Esophagus muscularis mucosa (tissue), 4 donors: Measurements from ENCODE around the gene PEDS1. TPM values are rescaled to one million over a fixed set of nuclear protein-coding genes. Genes with fewer than 3 reads are reported as not detected.
A peak's percentile ranks its signal among the peaks of the same experiment; 100 is the strongest.

Experiments used
- DNase-seq: peaks from one replicate; pipeline ENCODE4 v3.0.0-alpha.2; 2017; ENCODE audit errors: extremely low spot score
- H3K27ac ChIP-seq, 4 donors: fragments of 200-600 bp; sonication (generic); replicated peaks in 1 of 4; 1 replicate in 3 of 4; 2 replicates in 1 of 4; pipeline ENCODE4 v1.5.1; 2016 to 2019; ENCODE audit warnings: mild to moderate bottlenecking in 1 of 4
- H3K27me3 ChIP-seq, 4 donors: fragments of 200-600 bp; sonication (generic); one replicate each; pipeline versions ENCODE4 v1.5.1 to v1.6.0; 2016 to 2019
- H3K36me3 ChIP-seq, 4 donors: fragments of 200-600 bp; sonication (generic); one replicate each; pipeline ENCODE4 v1.5.1; 2016 to 2019
- H3K4me1 ChIP-seq, 4 donors: fragments of 200-600 bp; sonication (generic); one replicate each; pipeline ENCODE4 v1.5.1; 2016 to 2019
- H3K4me3 ChIP-seq, 4 donors: fragments of 200-600 bp; sonication (generic); 1 replicate in 2 of 4; 2 replicates in 2 of 4; pipeline ENCODE4 v1.5.1; 2016 to 2019; ENCODE audit warnings: mild to moderate bottlenecking in 4 of 4, moderate library complexity in 1 of 4
- H3K9me3 ChIP-seq, 4 donors: fragments of 200-600 bp; sonication (generic); 1 replicate in 3 of 4; 2 replicates in 1 of 4; pipeline ENCODE4 v1.5.1; 2016 to 2019
- CTCF ChIP-seq, 3 experiments: fragments of 200-600 bp in 2 of 3; fragments of 450-650 bp in 1 of 3; sonication (generic) in 2 of 3; IDR thresholded peaks; one replicate each; pipeline ENCODE4 v1.5.1; 2017 to 2019; ENCODE audit warnings: antibody characterized with exemption in 3 of 3, mild to moderate bottlenecking in 2 of 3, moderate library complexity in 1 of 3
- EP300 ChIP-seq: sonication (generic); formaldehyde crosslinking; IDR thresholded peaks from one replicate; pipeline ENCODE4 v1.6.1; 2017; ENCODE audit warnings: antibody characterized with exemption
- POLR2A ChIP-seq: fragments of 450-650 bp; IDR thresholded peaks from one replicate; pipeline ENCODE4 v1.6.1; 2017; ENCODE audit warnings: antibody characterized with exemption, moderate library complexity, mild to moderate bottlenecking, low read depth
- POLR2AphosphoS5 ChIP-seq, 2 donors: sonication (generic); formaldehyde crosslinking; IDR thresholded peaks; one replicate each; pipeline ENCODE4 v1.6.1; 2017; ENCODE audit warnings: antibody characterized with exemption in 2 of 2
- WGBS: methylation state at CpG from one replicate; pipeline ENCODE4 v1.1.5; 2018; 5-methylcytosine and 5-hydroxymethylcytosine counted together
- intact Hi-C: fragments of 100-400 bp; cut with DNase I; formaldehyde crosslinking; loops from one replicate; pipeline ENCODE4 v1.15.1; 2023
- total RNA-seq, 4 donors: library from RNA; depleted of rRNA; stranded (reverse); fragments of >200 nt; gene quantifications; one replicate each; pipeline versions ENCODE4 v1.1.0 to v1.2.1, GENCODE V29; 2016

Gene PEDS1
- total RNA-seq, 4 donors from 2014 or later = 22.2 to 50.3 (median 30.7) TPM

- Histone ChIP-seq H3K36me3 (no peaks in the 10 kb centered on the region), H3K27ac (peak overlapping the region; percentile 96 to 100 (median 98)), H3K27me3 (no peaks in the 10 kb centered on the region), H3K9me3 (no peaks in the 10 kb centered on the region), H3K4me3 (peak overlapping the region; percentile 77 to 95 (median 93)), H3K4me1 (peaks cover 56 to 71% (median 67%) of the 10 kb centered on the region in 4 donors)
- intact Hi-C loops = no loop called here
- WGBS = 18% methylated on average over 11 of the region's 11 CpGs
- TF ChIP-seq EP300 (no peak), POLR2A (no peak), POLR2AphosphoS5 (IDR thresholded peaks at IDR 0.05) (no peak), CTCF (IDR thresholded peaks at IDR 0.05) (no peak)
- DNase-seq = no peak
Measured at GRCh38 chr20:50113420-50114224, 39.9 kb downstream of the PEDS1 start.

GRCh38 chr20:50112512-50113419, 40.8 kb downstream of the PEDS1 start, which contains the start of gene UBE2V1:
TSS of gene UBE2V1 (minus strand) at chr20:50113150. CDS start at chr20:50113128, 22 bp downstream.
- H3K4me3 ChIP-seq = peak within 1 kb of the TSS; percentile 77 to 95 (median 93)
- under 1% methylated on average over 43 of the region's 70 CpGs for WGBS
- H3K9me3 ChIP-seq = no peaks in the 10 kb centered on the region
- H3K4me1 ChIP-seq = peaks cover 65 to 79% (median 76%) of the 10 kb centered on the region in 4 donors
- peak within 1 kb of the TSS; percentile 96 to 100 (median 98) for H3K27ac ChIP-seq
- TF ChIP-seq CTCF (IDR thresholded peaks at IDR 0.05) (peak; percentile 31 to 42 (median 40)), POLR2AphosphoS5 (IDR thresholded peaks at IDR 0.05) (peak; percentile 91 to 92), POLR2A (peak; percentile 72), EP300 (no peak)
- intact Hi-C loops = no loop called here
- H3K36me3 ChIP-seq = no peaks in the 10 kb centered on the region
- H3K27me3 ChIP-seq = no peaks in the 10 kb centered on the region
- peak; percentile 98 for DNase-seq

DNA sequence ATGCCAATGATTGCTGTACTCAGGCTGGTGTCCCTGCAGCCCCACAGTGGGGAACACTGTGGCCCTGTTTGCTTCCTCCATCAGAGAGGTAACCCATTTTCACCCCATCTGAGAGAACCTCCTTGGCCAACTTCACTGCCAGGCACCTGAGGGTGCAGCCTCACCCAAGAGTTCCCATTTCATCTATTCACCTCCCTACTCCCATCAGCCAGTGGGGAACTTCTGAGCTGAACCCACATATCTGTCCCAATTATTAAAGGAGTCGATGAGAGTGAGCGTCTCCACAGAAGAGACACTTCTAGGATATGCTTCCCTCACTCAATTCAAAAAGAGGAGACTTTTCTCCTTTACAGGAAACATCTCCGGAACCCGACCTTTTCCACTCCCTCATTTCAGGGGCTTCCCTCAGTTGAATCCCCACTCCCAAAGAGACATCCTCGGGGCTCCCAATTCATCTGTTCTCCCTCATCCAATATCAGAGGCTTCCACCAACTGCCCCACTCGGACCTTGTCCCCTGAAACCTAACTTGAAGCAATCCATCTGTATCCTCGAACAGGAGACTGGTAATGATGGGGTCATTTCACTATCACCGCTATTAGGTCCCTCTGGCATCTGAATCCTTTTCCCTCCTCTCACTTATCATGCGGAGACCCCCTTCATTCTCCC, 41.6 kb downstream of the PEDS1 start:
- TF ChIP-seq EP300 (no peak), CTCF (IDR thresholded peaks at IDR 0.05) (no peak)
- intact Hi-C loops = no loop called here
- peaks cover 73 to 87% (median 84%) of the 10 kb centered on the region in 4 donors for H3K4me1 ChIP-seq
- no peaks in the 10 kb centered on the region for H3K27me3 ChIP-seq
- H3K9me3 ChIP-seq = no peaks in the 10 kb centered on the region
- H3K27ac ChIP-seq = peak overlapping the region; percentile 96 to 100 (median 98)
- H3K4me3 ChIP-seq = peak overlapping the region; percentile 77 to 95 (median 93)
- H3K36me3 ChIP-seq = no peaks in the 10 kb centered on the region
- 9% methylated on average over 9 of the region's 9 CpGs for WGBS
- DNase-seq = no peak

GRCh38 chr20:50111120-50111828, 42.2 kb downstream of the PEDS1 start:
- H3K27ac ChIP-seq = peak overlapping the region; percentile 96 to 100 (median 98)

More at GRCh38 chr20:50111120-50111828, 42.2 kb downstream of the PEDS1 start:
- Histone ChIP-seq H3K4me3 (peak overlapping the region; percentile 77 to 95 (median 93)), H3K9me3 (no peaks in the 10 kb centered on the region), H3K4me1 (peaks cover 74 to 91% (median 87%) of the 10 kb centered on the region in 4 donors), H3K36me3 (no peaks in the 10 kb centered on the region), H3K27me3 (no peaks in the 10 kb centered on the region)
- no peak for DNase-seq
- WGBS = 34% methylated on average over 9 of the region's 10 CpGs
- intact Hi-C loops = no loop called here
- no peak for TF ChIP-seq EP300
- no peak for TF ChIP-seq POLR2A
- no peak for TF ChIP-seq CTCF (IDR thresholded peaks at IDR 0.05)
- no peak for TF ChIP-seq POLR2AphosphoS5 (IDR thresholded peaks at IDR 0.05)
